ENCODE data around the gene CD79B. TPM values are rescaled to one million over a fixed set of nuclear protein-coding genes. Genes with fewer than 3 reads are reported as not detected.

The CD79B gene
- total RNA-seq, 1 donor from 2014 or later = not detected

DNA sequence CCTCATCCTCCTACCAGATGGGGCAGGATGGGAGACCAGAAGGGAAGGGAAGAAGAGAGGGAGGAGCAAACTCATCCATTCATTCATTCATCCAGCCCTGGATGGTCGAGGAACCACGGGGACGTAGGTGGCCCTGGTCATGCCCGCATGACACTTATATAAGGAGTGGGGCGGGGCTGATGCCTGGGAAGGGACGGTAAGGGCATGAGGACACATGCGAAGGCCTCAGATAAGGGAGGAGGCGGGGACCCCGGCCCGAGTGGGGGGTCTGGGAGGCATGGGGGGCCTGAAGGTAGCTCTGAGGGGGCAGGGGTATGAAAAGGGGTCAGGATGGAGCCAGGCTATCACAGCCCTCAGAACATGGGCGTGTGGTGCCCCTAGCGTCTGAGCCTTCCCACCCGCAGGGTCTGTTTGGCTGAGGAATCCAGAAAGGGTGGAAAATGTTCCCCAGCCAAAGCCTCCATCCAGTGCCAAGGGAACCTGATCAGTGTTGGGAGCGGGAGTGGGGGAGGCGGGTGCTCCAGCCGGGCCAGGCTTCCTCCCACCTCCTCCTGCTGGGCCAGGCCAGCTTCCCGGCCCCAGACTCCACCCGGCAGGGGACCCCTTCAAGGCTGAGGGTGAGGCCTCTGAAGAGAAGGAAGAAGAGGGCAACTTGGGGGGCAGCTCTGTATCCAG is 17.6 kb upstream of the CD79B start:
- no peaks in the 10 kb centered on the region for H3K36me3 ChIP-seq
- no peak for DNase-seq (ENCODE audit: low spot score)
- H4K20me1 ChIP-seq (ENCODE audit: low read depth) = no peaks in the 10 kb centered on the region
- no peaks in the 10 kb centered on the region for H3K9me3 ChIP-seq (ENCODE audit: low read depth)
- H3K4me1 ChIP-seq = no peaks in the 10 kb centered on the region
- no peaks in the 10 kb centered on the region for H3K79me2 ChIP-seq (ENCODE audit: low read depth)
- H3K27me3 Mint-ChIP-seq (ENCODE audit: insufficient read depth, low read depth) = peaks cover 3% of the 10 kb centered on the region
- H2AFZ ChIP-seq (replicated peaks) = no peak overlapping the region
- TF ChIP-seq, protein P1, sequence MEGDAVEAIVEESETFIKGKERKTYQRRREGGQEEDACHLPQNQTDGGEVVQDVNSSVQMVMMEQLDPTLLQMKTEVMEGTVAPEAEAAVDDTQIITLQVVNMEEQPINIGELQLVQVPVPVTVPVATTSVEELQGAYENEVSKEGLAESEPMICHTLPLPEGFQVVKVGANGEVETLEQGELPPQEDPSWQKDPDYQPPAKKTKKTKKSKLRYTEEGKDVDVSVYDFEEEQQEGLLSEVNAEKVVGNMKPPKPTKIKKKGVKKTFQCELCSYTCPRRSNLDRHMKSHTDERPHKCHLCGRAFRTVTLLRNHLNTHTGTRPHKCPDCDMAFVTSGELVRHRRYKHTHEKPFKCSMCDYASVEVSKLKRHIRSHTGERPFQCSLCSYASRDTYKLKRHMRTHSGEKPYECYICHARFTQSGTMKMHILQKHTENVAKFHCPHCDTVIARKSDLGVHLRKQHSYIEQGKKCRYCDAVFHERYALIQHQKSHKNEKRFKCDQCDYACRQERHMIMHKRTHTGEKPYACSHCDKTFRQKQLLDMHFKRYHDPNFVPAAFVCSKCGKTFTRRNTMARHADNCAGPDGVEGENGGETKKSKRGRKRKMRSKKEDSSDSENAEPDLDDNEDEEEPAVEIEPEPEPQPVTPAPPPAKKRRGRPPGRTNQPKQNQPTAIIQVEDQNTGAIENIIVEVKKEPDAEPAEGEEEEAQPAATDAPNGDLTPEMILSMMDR (IDR thresholded peaks at IDR 0.05) = no peak
- no peak for TF ChIP-seq EZH2phosphoT487 (IDR thresholded peaks at IDR 0.05)
- no peak for TF ChIP-seq EZH2 (IDR thresholded peaks at IDR 0.05)
- no peak overlapping the region for H3K4me3 ChIP-seq
- H3F3A ChIP-seq (ENCODE audit: low read depth) = no peaks in the 10 kb centered on the region
- no peak overlapping the region for H3K9ac ChIP-seq
- H3K9me3 Mint-ChIP-seq = no peaks in the 10 kb centered on the region
- peaks cover 20% of the 10 kb centered on the region for H3K4me1 Mint-ChIP-seq
- no peak overlapping the region for H3K27ac ChIP-seq
- H3K36me3 Mint-ChIP-seq = no peaks in the 10 kb centered on the region
- no peak overlapping the region for H3K4me3 Mint-ChIP-seq
- no peak overlapping the region for H3K27ac Mint-ChIP-seq
- H3K27me3 ChIP-seq = no peaks in the 10 kb centered on the region
- H3K4me2 ChIP-seq = no peak overlapping the region

DNA sequence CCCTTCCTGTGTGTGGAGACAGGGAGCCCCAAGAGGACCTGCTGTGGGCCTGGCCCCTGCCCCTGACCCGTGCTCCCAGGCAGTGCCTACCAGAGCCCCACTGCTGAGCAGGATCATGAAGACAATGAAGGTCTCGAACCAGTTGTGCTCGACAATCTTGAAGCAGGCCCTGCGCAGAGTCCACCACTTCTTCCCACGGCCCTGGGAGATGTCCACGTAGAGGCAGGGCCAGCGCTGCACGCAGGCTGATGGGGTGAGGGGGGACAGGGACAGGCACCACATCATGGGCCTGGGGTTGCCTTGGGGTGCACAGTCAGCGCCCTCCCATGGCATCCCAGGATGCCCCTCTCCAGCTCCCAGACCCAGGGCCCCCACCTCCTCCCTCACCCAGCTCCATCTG is 16.4 kb upstream of the CD79B start:
- H3K4me3 ChIP-seq = no peak overlapping the region
- no peaks in the 10 kb centered on the region for H3K79me2 ChIP-seq (ENCODE audit: low read depth)
- no peak for TF ChIP-seq EZH2phosphoT487 (IDR thresholded peaks at IDR 0.05)
- TF ChIP-seq, protein P1 (IDR thresholded peaks at IDR 0.05) = no peak
- no peak for TF ChIP-seq EZH2 (IDR thresholded peaks at IDR 0.05)
- no peaks in the 10 kb centered on the region for H3K36me3 ChIP-seq
- no peaks in the 10 kb centered on the region for H4K20me1 ChIP-seq (ENCODE audit: low read depth)
- H3F3A ChIP-seq (ENCODE audit: low read depth) = no peaks in the 10 kb centered on the region
- Mint-ChIP-seq H3K4me1 (peaks cover 14% of the 10 kb centered on the region), H3K36me3 (no peaks in the 10 kb centered on the region), H3K9me3 (no peaks in the 10 kb centered on the region), H3K27me3 (ENCODE audit: insufficient read depth, low read depth) (peaks cover 3% of the 10 kb centered on the region), H3K4me3 (no peak overlapping the region), H3K27ac (no peak overlapping the region)
- H3K27ac ChIP-seq = no peak overlapping the region
- no peak overlapping the region for H2AFZ ChIP-seq (replicated peaks)
- DNase-seq (ENCODE audit: low spot score) = no peak
- no peak overlapping the region for H3K4me2 ChIP-seq
- no peaks in the 10 kb centered on the region for H3K4me1 ChIP-seq
- no peaks in the 10 kb centered on the region for H3K27me3 ChIP-seq
- no peaks in the 10 kb centered on the region for H3K9me3 ChIP-seq (ENCODE audit: low read depth)
- H3K9ac ChIP-seq = no peak overlapping the region

DNA sequence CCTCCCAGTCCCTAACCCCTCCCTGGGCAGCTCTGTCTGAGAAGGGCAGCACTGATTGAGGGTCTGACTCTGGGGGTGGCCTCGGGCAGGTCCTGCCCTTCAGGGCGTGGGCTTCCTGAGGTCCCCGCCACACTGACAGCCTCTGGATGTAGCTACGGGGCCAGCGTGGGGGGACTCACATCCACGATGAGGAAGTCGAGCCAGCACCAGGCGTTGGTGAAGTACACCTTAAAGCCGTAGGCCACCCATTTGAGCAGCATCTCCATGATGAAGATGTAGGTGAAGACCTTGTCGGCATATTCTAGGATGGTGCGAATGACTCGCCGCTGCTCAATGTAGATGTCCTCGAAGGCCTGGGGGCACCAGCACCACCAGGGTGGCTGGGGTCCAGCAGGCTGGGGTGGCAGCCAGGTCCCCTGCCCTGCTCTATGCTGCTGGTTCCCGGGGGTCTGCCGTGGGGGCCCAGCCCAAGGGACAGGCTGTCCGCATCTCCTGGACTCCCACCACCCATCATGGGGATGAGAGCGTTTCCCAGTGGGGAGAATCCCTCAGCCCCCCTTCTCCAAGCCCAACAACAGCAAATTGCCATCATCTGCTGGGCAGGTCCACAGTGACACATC is 15.7 kb upstream of the CD79B start:
- Mint-ChIP-seq H3K4me1 (peaks cover 14% of the 10 kb centered on the region), H3K36me3 (no peaks in the 10 kb centered on the region), H3K27ac (no peak overlapping the region), H3K27me3 (ENCODE audit: insufficient read depth, low read depth) (peaks cover 3% of the 10 kb centered on the region), H3K4me3 (no peak overlapping the region), H3K9me3 (no peaks in the 10 kb centered on the region)
- Histone ChIP-seq H3K9ac (no peak overlapping the region), H3K79me2 (ENCODE audit: low read depth) (no peaks in the 10 kb centered on the region), H3K4me2 (no peak overlapping the region), H3K27me3 (no peaks in the 10 kb centered on the region), H3K9me3 (ENCODE audit: low read depth) (no peaks in the 10 kb centered on the region), H3F3A (ENCODE audit: low read depth) (no peaks in the 10 kb centered on the region), H4K20me1 (ENCODE audit: low read depth) (no peaks in the 10 kb centered on the region), H3K4me3 (no peak overlapping the region), H3K4me1 (no peaks in the 10 kb centered on the region), H2AFZ (replicated peaks) (no peak overlapping the region), H3K36me3 (no peaks in the 10 kb centered on the region), H3K27ac (no peak overlapping the region)
- DNase-seq (ENCODE audit: low spot score) = no peak
- TF ChIP-seq EZH2 (IDR thresholded peaks at IDR 0.05) (no peak), EZH2phosphoT487 (IDR thresholded peaks at IDR 0.05) (no peak)
- TF ChIP-seq, protein P1 (IDR thresholded peaks at IDR 0.05) = no peak

All from neural progenitor cell (in vitro differentiated cells).